A549 (cell line): ENCODE results near the gene HES1. TPM values are rescaled to one million over a fixed set of nuclear protein-coding genes. Genes with fewer than 3 reads are reported as not detected.

Experiments
- ATAC-seq, 2 experiments: fragments of 200-7000 bp in 1 of 2; fragments of >200 bp in 1 of 2; cut with Nextera tagmentation in 1 of 2; cut with Tn5 transposase in 1 of 2; 3 replicates each; pipeline versions ENCODE4 v1.8.0 to v1.9.1; 2018 to 2020; ENCODE audit warnings: mild to moderate bottlenecking in 1 of 2, moderate library complexity in 1 of 2
- CTCF ChIA-PET: fragments of 300-600 bp; sonication (Branson Sonifier 250); formaldehyde crosslinking; extraction: SDS; loops from one replicate; lab custom pipeline; 2021; ENCODE audit warnings: antibody characterized with exemption, inconsistent platforms; lab: Yijun Ruan, JAX
- POLR2A ChIA-PET: fragments of 350-600 bp; formaldehyde crosslinking; extraction: SDS; loops from one replicate; lab custom pipeline; 2021; ENCODE audit warnings: antibody characterized with exemption, inconsistent platforms; lab: Yijun Ruan, JAX
- DNase-seq, 2 experiments: peaks; one replicate each; pipeline versions ENCODE4 v3.0.0 to v3.0.0-alpha.2; 2011 to 2016; ENCODE audit warnings: low read depth in 1 of 2, low spot score in 1 of 2
- FAIRE-seq: peaks from 2 replicates; lab custom pipeline; 2011; peaks lifted over from hg19 to GRCh38; lab: Jason Lieb, UNC
- H3K27ac ChIP-seq, 2 experiments: fragments of >200 bp; sonication (Bioruptor Twin); formaldehyde crosslinking; 3 replicates each; pipeline ENCODE4 v1.5.1; 2016 to 2017
- H3K4me1 ChIP-seq: fragments of >200 bp; sonication (Bioruptor Twin); formaldehyde crosslinking; 3 replicates; pipeline ENCODE4 v1.6.1; 2016
- H3K4me2 ChIP-seq: fragments of >200 bp; sonication (Bioruptor Twin); formaldehyde crosslinking; 3 replicates; pipeline ENCODE4 v1.6.1; 2016
- H3K4me3 ChIP-seq: fragments of >200 bp; sonication (Bioruptor Twin); formaldehyde crosslinking; 3 replicates; pipeline ENCODE4 v1.5.1; 2016
- H3K9me3 ChIP-seq: fragments of >200 bp; sonication (Bioruptor Twin); formaldehyde crosslinking; 3 replicates; pipeline ENCODE4 v1.6.1; 2016
- BCL3 ChIP-seq: fragments of >200 bp; sonication (Bioruptor Twin); formaldehyde crosslinking; IDR thresholded peaks from 3 replicates; pipeline ENCODE4 v1.6.1; 2016
- BHLHE40 ChIP-seq: IDR thresholded peaks from 2 replicates; pipeline ENCODE4 v1.6.1; 2012; ENCODE audit warnings: low read depth, low read length, inconsistent platforms
- CBX8 ChIP-seq: fragments of 200-600 bp; sonication (generic); IDR thresholded peaks from 2 replicates; pipeline ENCODE4 v1.6.1; 2016
- CEBPB ChIP-seq, 2 experiments: fragments of >200 bp in 1 of 2; sonication (Bioruptor Twin) in 1 of 2; formaldehyde crosslinking in 1 of 2; IDR thresholded peaks; 2 replicates each; pipeline ENCODE4 v1.6.1; 2012 to 2016
- E2F6 ChIP-seq: IDR thresholded peaks from 2 replicates; pipeline ENCODE4 v1.6.1; 2012; ENCODE audit warnings: low read depth, borderline replicate concordance
- EP300 ChIP-seq, 2 experiments: fragments of >200 bp; sonication (Bioruptor Twin); formaldehyde crosslinking; IDR thresholded peaks; 2 replicates in 1 of 2; 3 replicates in 1 of 2; pipeline ENCODE4 v1.6.1; 2016 to 2017
- FOSL2 ChIP-seq, 2 experiments: fragments of 450-650 bp in 1 of 2; fragments of >200 bp in 1 of 2; sonication (Bioruptor Twin) in 1 of 2; formaldehyde crosslinking; IDR thresholded peaks; 2 replicates each; pipeline versions ENCODE4 v1.5.0 to v1.6.1; 2016 to 2020; ENCODE audit warnings: mild to moderate bottlenecking in 1 of 2, moderate library complexity in 1 of 2
- GATA3 ChIP-seq: IDR thresholded peaks from 2 replicates; pipeline ENCODE4 v1.6.1; 2012; ENCODE audit warnings: borderline replicate concordance
- HOXA7 ChIP-seq: fragments of 250-450 bp; sonication (Bioruptor Pico); IDR thresholded peaks from 2 replicates; pipeline ENCODE4 v1.5.0; 2020; ENCODE audit warnings: mild to moderate bottlenecking, moderate library complexity
- JUN ChIP-seq, 2 experiments: fragments of >200 bp; sonication (Bioruptor Twin); formaldehyde crosslinking; IDR thresholded peaks; 2 replicates in 1 of 2; 3 replicates in 1 of 2; pipeline ENCODE4 v1.6.1; 2016 to 2017
- JUNB ChIP-seq: fragments of >200 bp; sonication (Bioruptor Twin); formaldehyde crosslinking; IDR thresholded peaks from 2 replicates; pipeline ENCODE4 v1.6.1; 2016
- KDM5A ChIP-seq: fragments of 200-600 bp; sonication (generic); IDR thresholded peaks from 2 replicates; pipeline ENCODE4 v1.6.1; 2016; ENCODE audit warnings: antibody characterized with exemption, mild to moderate bottlenecking
- MAZ ChIP-seq: fragments of 150-350 bp; IDR thresholded peaks from 2 replicates; pipeline ENCODE4 v1.6.1; 2014; ENCODE audit warnings: antibody characterized with exemption, low read depth, low read length, borderline replicate concordance
- MYC ChIP-seq: IDR thresholded peaks from 2 replicates; pipeline ENCODE4 v1.6.1; 2012; ENCODE audit warnings: mild to moderate bottlenecking, inconsistent platforms, low read length, improper control_type of control experiment, borderline replicate concordance
- NPAS2 ChIP-seq: fragments of 250-450 bp; sonication (Bioruptor Pico); IDR thresholded peaks from 2 replicates; pipeline ENCODE4 v1.8.0; 2022; ENCODE audit warnings: mild to moderate bottlenecking, moderate library complexity, borderline replicate concordance
- NR3C1 ChIP-seq: fragments of >200 bp; sonication (Bioruptor Twin); formaldehyde crosslinking; IDR thresholded peaks from 3 replicates; pipeline ENCODE4 v1.6.1; 2017
- POLR2A ChIP-seq: IDR thresholded peaks from 2 replicates; pipeline ENCODE4 v1.6.1; 2012; ENCODE audit warnings: mild to moderate bottlenecking, low read length
- REST ChIP-seq: fragments of 200-600 bp; sonication (generic); IDR thresholded peaks from 2 replicates; pipeline ENCODE4 v1.6.1; 2016; ENCODE audit warnings: antibody characterized with exemption, mild to moderate bottlenecking, moderate library complexity
- RFX5 ChIP-seq: fragments of 450-650 bp; IDR thresholded peaks from 2 replicates; pipeline ENCODE4 v1.7.1; 2014; ENCODE audit warnings: antibody characterized with exemption, mild to moderate bottlenecking, moderate library complexity
- SMC3 ChIP-seq: fragments of >200 bp; sonication (Bioruptor Twin); formaldehyde crosslinking; IDR thresholded peaks from 3 replicates; pipeline ENCODE4 v1.6.1; 2018; ENCODE audit warnings: inconsistent platforms
- TFCP2L1 ChIP-seq: fragments of 250-450 bp; sonication (Bioruptor Pico); IDR thresholded peaks from 2 replicates; pipeline ENCODE4 v1.5.0; 2021; ENCODE audit warnings: mild to moderate bottlenecking
- TP53 ChIP-seq: fragments of 250-450 bp; sonication (Bioruptor Pico); IDR thresholded peaks from 2 replicates; pipeline ENCODE4 v1.5.0; 2021; ENCODE audit warnings: mild to moderate bottlenecking, moderate library complexity
- USF2 ChIP-seq: fragments of 450-650 bp; IDR thresholded peaks from 2 replicates; pipeline ENCODE4 v1.6.1; 2014; ENCODE audit warnings: antibody characterized with exemption
- ZC3H11A ChIP-seq: fragments of 450-650 bp; IDR thresholded peaks from 2 replicates; pipeline ENCODE4 v1.6.1; 2014; ENCODE audit warnings: antibody characterized with exemption, mild to moderate bottlenecking
- ZSCAN20 ChIP-seq: fragments of 250-450 bp; sonication (Bioruptor Pico); IDR thresholded peaks from 2 replicates; pipeline ENCODE4 v1.8.0; 2022; ENCODE audit warnings: mild to moderate bottlenecking, moderate library complexity
- WGBS: methylation state at CpG from one replicate; pipeline ENCODE4 v1.1.6; 2017; ENCODE audit errors: missing lambda C conversion rate; 5-methylcytosine and 5-hydroxymethylcytosine counted together
- polyA plus RNA-seq, 4 experiments: library from polyadenylated mRNA; depleted of rRNA in 3 of 4; stranded (reverse); fragments of >200 nt; fragmentation: RNase III in 1 of 4; extraction: RNeasy Plus Mini Kit Qiagen cat#74134 plus additional on column Dnase treatment in 1 of 4; gene quantifications; 2 replicates in 3 of 4; 3 replicates in 1 of 4; pipeline ENCODE4 v1.2.3, GENCODE V29; 2011 to 2017
- TF ChIP-seq, protein P1 (sequence below): IDR thresholded peaks from 2 replicates; pipeline ENCODE4 v1.6.1; 2012
- TF ChIP-seq, protein P2 (sequence below): fragments of >200 bp; sonication (Bioruptor Twin); formaldehyde crosslinking; IDR thresholded peaks from 2 replicates; pipeline ENCODE4 v1.6.1; 2016

Gene HES1
- polyA plus RNA-seq, 2 of the 4 experiments (the other 2 are of a cell fraction), result 8.3 to 66.6 TPM

GRCh38 chr3:194112120-194113106 lies 23.5 kb upstream of the HES1 start:
- CTCF ChIA-PET, result interaction anchor here (0.8 to 1.6 kb wide), 3 partner anchors 37 to 430 kb away, joined by 3 to 5 read pairs (median 3); no protein-coding TSS in a partner anchor
- peak; percentile 84 for FAIRE-seq
- TF ChIP-seq POLR2A (no peak), GATA3 (peak; percentile 66), EP300 (IDR thresholded peaks at IDR 0.05) (peak; percentile 75 to 79; a peak in 3 of 5 replicates), JUNB (peak; percentile 58), NR3C1 (no peak), ZC3H11A (no peak), CBX8 (no peak), TFCP2L1 (CRISPR knock-in tag) (no peak), NPAS2 (CRISPR knock-in tag) (no peak), ZSCAN20 (CRISPR knock-in tag) (no peak), CEBPB (IDR thresholded peaks at IDR 0.05) (peak; percentile 56 to 66; a peak in 3 of 4 replicates), E2F6 (peak; percentile 60; the same call in 1 of the 2 replicates), TP53 (CRISPR knock-in tag) (no peak), USF2 (peak; percentile 57; the same call in 1 of the 2 replicates), KDM5A (no peak), MYC (no peak), MAZ (no peak), JUN (IDR thresholded peaks at IDR 0.05) (peak; percentile 37 to 62; a peak in 1 of 5 replicates), FOSL2 (IDR thresholded peaks at IDR 0.05) (peak; percentile 32; the same call in 1 of the 2 replicates), FOSL2 (CRISPR knock-in tag; IDR thresholded peaks at IDR 0.05) (peak; percentile 62), SMC3 (peak; percentile 26; the same call in 1 of the 3 replicates), BHLHE40 (no peak)
- TF ChIP-seq, protein P1, sequence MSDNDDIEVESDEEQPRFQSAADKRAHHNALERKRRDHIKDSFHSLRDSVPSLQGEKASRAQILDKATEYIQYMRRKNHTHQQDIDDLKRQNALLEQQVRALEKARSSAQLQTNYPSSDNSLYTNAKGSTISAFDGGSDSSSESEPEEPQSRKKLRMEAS, result peak; percentile 44; the same call in 1 of the 2 replicates
- TF ChIP-seq, all 56 proteins: peak for 10
- peak overlapping the region; percentile 71 for H3K4me2 ChIP-seq
- ATAC-seq (peak; percentile 93 to 98), DNase-seq (peak; percentile 81 to 97)
- H3K9me3 ChIP-seq, result no peaks in the 10 kb centered on the region
- no peak overlapping the region for H3K4me3 ChIP-seq
- POLR2A ChIA-PET, result interaction anchor here (0.7 to 1.8 kb wide), 2 partner anchors 18 to 24 kb away, joined by 5 to 11 read pairs; partner anchors contain the start of gene HES1
- peaks cover 41% of the 10 kb centered on the region for H3K4me1 ChIP-seq
- 6% methylated on average over 9 of the region's 9 CpGs for WGBS
- peak overlapping the region; percentile 90 to 92 for H3K27ac ChIP-seq

- WGBS, result 95% methylated on average over 7 of the region's 7 CpGs
- POLR2A ChIA-PET, result no interaction called here
- ATAC-seq, result no peak
- TF ChIP-seq RFX5 (no peak), BCL3 (no peak), REST (no peak), NPAS2 (CRISPR knock-in tag) (no peak), HOXA7 (CRISPR knock-in tag) (no peak), MAZ (no peak), USF2 (no peak)
- TF ChIP-seq, protein P2, sequence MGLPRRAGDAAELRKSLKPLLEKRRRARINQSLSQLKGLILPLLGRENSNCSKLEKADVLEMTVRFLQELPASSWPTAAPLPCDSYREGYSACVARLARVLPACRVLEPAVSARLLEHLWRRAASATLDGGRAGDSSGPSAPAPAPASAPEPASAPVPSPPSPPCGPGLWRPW, result no peak
- Histone ChIP-seq H3K4me1 (peaks cover 37% of the 10 kb centered on the region), H3K27ac (peak overlapping the region in 1 of 2 experiments; percentile 90; a peak in 3 of 6 replicates), H3K9me3 (no peaks in the 10 kb centered on the region), H3K4me3 (no peak overlapping the region), H3K4me2 (no peak overlapping the region)
- DNase-seq, result no peak
- FAIRE-seq, result no peak
- CTCF ChIA-PET, result no interaction called here
Observed at GRCh38 chr3:194114123-194114522, 21.8 kb upstream of the HES1 start.
